ENCODE data around the gene TCAP.
"Not testable (repeated sequence)": the region's sequence is repeated elsewhere in the genome, so short reads cannot be mapped to it uniquely, and the experiment has no call there.

Gene TCAP

DNA sequence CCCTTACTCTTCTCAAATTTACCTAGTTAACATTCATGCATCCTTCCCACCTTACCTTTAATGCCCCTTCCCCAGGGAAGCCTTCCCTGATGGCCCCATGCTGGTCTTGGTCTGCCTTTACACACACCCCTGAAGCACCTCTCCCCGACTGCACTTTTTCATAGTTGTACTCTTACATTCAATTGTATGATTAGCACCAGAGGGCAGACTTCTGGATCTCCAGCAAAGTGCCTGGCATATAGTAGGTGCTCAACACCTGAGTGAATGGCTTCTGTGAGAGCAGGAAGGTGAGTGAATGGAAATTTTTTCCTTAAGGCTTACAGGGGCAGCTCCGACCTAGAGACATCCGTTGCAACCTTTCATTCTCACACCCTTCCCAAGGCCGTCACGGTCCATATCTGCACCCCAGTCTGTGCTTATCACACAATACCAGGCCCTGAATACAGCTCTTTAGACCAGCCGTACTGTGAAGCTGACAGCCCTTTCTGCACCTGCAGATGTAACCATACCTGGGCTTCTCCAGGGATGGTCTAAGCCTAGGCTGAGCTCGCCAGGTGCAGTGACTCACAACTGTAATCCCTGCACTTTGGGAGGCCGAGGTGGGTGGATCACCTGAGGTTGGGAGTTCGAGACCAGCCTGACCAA, 18.3 kb downstream of the TCAP start:
- DNase-seq (ENCODE audit: low spot score), result no peak

DNA sequence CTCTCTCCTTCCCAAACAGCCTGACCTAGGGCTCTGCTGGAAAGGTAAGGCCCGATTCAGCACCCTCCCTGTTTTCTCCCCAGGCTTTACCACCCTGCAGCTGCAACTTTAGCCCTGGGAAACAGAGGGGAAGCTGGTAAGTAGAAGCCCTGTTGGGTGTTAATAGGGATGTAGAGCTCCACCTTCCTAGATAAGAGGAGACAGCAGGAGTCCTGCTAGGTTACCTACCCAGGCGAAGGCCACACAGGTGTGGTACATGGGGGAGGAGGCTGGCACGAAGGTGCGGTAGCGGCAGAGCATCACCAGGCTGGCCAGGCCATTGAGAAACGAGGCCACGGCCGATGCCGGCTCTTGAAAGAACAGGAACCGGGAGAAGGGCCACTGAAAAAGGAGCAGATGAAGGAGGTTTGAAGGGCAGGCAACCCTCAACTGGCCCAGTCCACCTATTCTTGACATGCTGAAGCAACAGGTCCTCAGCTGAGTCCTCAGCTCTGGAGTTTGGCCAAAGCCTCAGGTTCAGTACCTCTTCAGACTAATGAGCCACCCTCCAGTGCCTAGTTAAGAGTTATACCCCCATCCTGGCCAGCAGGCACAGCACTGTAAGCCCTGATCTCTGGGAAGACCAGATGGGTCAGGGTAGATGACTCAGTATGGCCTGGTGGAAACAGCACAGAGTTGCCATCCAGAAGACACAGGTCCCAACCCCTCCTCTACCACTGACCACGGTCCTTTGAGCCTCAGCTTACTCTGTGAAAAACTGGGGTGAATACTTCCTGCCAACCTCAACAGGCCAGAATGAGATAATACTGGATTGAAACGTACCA, 19.4 kb downstream of the TCAP start:
- no peak for DNase-seq (ENCODE audit: low spot score)

DNA sequence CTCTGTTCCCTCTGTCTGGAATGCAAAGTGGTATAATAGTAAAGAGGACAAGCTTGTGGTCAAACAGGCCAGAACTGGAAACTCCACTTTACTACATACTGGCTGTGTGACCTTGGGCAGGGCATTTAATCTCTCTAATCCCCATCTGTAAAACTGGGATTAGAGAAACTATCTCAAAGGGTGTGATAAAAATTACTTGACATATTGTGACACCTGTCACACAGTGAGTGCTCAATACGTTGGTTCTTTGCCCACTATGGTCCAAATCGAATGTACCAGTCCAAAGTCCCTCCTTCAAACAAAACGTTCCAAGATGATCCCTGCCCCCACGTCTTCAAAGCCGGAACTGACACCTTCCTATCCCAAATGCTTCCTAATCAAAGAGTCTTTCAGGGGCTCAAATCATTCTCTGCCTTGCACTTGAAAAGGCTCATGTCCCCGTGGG, 22.0 kb downstream of the TCAP start:
- DNase-seq (ENCODE audit: low spot score), result no peak

DNA sequence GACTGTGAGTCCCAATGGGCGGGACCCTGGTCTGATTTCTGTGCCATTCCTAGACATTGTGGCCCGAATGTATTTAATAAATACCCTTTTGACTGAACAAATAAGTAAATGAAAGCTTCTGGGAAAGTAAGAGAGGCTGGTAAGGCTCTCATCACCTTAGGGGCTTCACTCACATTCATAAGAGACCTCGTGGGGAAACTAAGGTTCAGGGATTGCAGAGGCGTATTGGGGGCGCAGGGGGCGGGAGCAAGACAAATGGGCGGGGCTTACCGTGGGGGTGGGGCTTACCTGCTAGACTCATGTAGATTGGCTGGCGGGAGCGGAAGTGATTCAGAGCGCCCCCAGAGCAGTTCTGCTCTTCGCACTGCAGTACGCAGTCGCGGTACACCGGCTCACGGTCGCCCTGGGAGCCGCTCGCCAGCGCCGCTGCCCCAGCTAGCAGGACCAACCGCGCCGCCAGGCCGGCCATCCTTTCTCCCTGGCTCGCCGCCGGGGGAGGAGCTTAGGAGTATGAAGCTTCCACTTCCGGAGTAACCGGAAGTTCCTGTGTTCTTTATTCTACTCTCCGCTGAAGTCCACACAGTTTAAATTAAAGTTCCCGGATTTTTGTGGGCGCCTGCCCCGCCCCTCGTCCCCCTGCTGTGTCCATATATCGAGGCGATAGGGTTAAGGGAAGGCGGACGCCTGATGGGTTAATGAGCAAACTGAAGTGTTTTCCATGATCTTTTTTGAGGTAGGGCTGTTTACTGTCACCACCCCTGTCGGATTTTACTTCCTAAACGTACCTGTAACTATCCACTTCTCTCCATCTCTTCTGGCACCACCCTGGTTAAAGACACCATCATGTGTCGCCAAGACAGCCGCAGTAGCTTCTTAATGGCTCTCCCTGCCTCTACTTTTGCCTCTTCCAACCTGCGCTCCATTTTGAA, 22.7 kb downstream of the TCAP start, which contains the start of gene PGAP3:
Gene PGAP3, minus strand, starts transcription at position 512 of the 929 bp plus-strand sequence. Its CDS starts 43 bp downstream, at position 469.
- peak; percentile 82 for DNase-seq (ENCODE audit: low spot score)

DNA sequence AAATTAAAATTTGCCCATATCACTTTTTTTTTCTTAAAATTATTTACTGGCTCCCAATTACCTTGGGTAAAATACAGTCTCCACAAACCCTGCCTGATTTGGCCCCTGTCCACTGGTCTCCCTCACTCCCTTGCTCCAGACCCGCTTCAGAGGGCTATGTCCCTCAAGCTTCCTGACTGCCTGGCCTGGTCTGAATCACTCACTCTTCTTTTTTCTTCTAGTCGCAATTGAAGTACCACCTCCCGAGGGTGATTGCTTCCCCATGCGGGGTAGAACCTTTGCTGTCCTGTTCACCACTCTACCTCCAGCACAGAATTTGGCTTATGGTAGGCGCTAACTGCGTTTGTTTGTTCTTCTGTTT, 23.3 kb downstream of the TCAP start:
- no peak for DNase-seq (ENCODE audit: low spot score)

DNA sequence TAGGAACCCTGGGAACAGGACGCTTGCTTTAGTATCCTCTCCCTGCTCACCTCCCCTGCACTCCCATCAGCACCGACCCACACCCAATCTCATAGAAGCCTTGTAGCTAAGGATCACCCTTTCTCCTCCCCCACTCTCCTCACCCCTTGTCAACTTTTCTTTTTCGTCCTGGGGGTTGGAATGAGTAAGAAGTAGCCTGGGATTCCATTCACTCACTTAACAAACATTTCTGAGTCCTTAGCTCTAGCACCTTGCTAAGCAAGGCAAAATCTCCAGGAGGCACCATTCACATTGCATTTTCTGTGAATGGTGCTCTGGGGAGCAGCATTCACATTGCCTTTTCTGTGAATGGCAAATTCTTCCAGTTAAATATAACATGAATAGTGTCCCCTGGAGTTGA, 23.8 kb downstream of the TCAP start:
- DNase-seq (ENCODE audit: low spot score), result no peak

DNA sequence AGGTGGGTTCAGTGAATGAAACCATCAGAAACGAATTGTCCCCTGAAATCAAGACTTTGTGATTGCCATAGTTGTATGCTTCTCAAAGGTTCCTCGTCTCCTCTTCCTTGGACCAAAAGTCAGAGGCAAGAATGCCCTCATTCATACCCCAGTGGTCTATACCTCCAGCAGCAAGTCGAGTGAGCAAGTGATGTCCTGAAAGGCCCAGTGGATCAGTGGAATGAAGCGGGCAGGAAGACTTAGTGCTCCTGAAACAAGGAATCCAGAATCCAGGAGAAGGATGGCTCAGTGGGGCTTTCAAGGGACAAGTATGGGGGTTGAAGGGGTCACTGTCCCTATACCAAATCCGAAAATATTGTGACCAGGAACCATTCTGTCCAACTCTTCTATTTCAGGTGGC, 29.4 kb downstream of the TCAP start:
- DNase-seq (ENCODE audit: low spot score), result no peak

DNA sequence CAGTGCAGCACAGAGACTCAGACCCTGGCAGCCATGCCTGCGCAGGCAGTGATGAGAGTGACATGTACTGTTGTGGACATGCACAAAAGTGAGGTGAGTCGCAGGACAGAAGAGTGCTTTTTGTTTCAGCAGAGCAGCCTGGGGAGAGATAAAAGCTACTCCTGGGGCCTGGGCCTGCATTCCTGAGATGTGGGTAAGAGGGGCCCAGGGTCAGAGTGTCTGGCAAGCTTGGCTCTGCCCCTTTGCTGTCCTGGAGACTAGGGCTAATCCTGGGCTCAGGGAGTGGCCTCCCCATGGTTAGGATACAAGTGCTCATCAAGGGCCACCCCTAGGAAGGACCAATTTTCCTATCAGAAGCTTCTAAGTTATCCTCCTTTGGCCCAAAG, 29.9 kb downstream of the TCAP start:
- no peak for DNase-seq (ENCODE audit: low spot score)

DNA sequence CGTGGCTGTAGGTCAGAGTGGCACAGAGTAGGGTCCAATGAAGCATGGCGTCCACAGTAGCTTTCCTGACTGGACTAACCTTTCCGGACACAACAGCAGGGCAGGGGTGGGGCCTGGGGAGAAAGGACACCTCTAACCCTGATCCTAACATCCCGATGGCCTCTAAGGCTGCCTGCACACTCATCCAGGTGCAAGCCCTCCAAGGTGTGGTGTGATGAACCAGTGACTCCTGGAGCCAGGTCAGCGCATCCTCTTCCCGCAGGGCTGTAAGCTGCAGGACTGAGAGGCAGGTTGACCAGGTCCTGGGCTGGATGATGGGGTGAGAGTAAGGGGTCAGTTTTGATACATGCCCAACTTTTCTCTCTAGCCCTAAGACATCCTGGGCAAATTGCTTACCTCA, 31.6 kb downstream of the TCAP start:
- no peak for DNase-seq (ENCODE audit: low spot score)

DNA sequence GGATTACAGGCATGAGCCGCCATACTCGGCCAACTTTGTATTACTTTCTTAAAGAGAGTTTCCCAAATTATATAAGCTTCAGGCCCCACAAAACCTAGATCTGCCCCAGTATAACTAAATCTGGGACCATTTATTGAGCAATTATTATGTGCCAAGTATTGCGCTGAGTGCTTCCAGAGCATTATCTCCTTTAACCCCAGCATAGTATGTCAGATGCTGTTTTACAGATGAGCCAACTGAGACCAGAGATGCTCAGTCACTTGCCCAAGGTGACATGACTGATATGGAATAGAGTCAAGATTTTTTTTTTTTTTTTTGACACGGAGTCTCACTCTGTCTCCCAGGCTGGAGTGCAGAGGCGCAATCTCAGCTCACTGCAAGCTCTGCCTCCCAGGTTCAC, 32.8 kb downstream of the TCAP start:
- DNase-seq (ENCODE audit: low spot score), result no peak

DNA sequence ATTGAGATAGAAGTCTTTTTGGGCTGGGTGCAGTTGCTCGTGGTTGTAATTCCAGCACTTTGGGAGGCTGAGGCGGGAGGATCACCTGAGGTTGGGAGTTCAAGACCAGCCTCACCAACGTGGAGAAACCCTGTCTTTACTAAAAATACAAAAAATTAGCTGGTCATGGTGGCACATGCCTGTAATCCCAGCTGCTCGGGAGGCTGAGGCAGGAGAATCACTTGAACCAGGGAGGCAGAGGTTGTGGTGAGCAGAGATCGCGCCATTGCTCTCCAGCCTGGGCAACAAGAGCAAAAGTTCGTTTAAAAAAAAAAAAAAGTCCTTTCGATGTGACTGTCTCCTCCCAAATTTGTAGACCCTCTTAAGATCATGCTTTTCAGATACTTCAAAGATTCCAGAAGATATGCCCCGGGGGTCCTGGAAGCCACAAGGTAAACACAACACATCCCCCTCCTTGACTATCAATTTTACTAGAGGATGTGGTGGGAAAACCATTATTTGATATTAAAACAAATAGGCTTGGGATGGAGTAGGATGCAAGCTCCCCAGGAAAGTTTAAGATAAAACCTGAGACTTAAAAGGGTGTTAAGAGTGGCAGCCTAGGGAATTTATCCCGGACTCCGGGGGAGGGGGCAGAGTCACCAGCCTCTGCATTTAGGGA, 34.1 kb downstream of the TCAP start:
- DNase-seq (ENCODE audit: low spot score), result not testable (repeated sequence)

DNA sequence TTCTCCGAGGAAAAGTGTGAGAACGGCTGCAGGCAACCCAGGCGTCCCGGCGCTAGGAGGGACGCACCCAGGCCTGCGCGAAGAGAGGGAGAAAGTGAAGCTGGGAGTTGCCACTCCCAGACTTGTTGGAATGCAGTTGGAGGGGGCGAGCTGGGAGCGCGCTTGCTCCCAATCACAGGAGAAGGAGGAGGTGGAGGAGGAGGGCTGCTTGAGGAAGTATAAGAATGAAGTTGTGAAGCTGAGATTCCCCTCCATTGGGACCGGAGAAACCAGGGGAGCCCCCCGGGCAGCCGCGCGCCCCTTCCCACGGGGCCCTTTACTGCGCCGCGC, 34.6 kb downstream of the TCAP start, which contains the start of gene ERBB2:
Gene ERBB2, plus strand, starts transcription at position 247 of the 330 bp plus-strand sequence. CDS start 175 bp downstream, outside the sequence.
- no peak for DNase-seq (ENCODE audit: low spot score)

DNA sequence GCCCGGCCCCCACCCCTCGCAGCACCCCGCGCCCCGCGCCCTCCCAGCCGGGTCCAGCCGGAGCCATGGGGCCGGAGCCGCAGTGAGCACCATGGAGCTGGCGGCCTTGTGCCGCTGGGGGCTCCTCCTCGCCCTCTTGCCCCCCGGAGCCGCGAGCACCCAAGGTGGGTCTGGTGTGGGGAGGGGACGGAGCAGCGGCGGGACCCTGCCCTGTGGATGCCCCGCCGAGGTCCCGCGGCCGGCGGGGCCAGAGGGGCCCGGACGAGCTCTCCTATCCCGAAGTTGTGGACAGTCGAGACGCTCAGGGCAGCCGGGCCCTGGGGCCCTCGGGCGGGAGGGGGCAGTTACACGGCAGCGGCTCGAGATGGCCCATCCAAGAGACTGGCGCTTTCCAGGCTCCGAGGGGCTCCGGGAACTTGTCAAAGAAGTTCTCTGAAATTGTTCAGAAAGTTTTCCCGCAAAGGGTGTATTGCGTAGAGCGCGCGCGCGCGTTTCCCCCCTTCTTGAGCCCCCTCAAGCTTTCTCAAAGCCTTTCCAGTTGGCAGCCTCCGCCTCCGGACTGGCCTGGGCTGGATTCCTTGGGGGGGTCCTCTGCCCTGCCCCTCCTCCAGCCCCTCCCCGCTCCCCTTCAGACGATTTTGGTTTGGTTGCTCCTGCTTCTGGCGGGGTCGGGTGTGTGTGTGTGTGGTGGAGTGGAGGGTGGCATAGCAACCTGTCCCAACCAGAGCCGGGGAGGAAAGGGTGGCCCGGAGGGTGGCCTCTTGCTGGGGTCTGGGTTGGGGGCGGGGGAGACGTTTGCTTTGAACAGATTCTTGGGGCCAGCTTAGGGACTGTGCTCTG, 35.2 kb downstream of the TCAP start:
- DNase-seq (ENCODE audit: low spot score), result no peak

DNA sequence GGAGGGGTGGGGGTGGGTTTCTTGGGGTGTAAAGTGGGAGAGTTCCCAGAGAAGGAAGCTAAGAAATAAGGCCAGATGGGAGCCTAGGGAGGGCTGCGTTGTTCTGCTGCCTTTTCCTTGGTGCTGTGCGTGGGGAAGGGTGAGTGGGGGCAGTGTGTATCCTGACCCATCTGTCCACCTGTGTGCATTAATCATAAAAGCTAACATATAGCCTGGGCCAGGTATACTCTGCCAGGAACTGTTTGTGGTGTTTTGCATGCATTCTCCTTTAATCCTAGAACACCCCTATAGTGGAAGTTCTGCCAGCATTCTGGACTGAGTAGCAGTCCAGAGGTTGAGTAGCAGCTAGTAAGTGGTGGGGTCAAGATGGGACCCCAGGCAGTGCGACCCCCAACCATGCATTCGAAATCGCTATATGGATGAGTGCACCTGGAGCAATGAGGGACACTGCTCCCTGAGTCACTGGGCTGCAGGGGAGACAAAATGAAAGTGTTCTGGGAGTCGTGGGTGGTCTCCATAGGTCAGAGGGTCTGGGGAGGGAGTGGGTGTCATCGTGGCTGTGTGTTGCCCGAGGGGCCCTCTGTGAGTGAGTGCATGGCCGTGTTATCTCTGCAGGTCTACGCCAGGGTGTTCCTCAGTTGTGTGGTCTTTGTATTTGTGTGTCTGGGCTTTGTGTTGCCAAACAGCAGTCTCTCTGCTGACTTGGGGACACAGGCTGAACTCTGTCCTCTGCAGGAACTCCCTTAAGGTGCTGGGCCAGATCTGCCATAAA, 36.0 kb downstream of the TCAP start:
- no peak for DNase-seq (ENCODE audit: low spot score)

DNA sequence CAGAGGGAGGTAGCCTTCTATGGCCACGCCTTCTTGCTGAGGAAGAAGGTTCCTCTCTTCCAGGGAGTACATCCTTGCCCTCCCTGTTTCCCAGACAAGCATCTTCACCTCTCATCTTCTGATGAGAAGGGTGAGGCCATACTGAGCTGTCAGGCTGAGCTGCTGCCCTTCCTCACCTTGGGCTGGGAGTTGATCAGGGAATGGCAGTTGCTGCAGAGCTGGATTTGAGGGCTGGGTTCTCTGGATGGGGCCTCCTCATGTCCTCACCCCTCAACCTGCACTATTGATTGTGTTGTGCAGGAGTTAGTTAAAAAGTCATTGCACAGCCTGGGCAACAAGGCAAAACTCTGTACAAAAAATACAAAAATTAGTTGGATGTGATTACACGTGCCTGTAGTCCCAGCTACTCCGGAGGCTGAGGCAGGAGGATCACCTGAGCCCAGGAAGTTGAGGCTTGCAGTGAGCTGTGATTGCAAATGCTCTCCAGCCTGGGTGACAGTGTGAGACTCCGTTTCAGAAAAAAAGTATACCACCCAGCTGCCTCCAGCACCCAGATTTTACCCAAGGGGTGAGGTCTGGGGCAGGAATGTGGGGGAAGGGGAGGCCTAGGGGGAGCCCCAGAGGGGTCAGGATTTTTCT, 36.8 kb downstream of the TCAP start:
- DNase-seq (ENCODE audit: low spot score), result no peak

DNA sequence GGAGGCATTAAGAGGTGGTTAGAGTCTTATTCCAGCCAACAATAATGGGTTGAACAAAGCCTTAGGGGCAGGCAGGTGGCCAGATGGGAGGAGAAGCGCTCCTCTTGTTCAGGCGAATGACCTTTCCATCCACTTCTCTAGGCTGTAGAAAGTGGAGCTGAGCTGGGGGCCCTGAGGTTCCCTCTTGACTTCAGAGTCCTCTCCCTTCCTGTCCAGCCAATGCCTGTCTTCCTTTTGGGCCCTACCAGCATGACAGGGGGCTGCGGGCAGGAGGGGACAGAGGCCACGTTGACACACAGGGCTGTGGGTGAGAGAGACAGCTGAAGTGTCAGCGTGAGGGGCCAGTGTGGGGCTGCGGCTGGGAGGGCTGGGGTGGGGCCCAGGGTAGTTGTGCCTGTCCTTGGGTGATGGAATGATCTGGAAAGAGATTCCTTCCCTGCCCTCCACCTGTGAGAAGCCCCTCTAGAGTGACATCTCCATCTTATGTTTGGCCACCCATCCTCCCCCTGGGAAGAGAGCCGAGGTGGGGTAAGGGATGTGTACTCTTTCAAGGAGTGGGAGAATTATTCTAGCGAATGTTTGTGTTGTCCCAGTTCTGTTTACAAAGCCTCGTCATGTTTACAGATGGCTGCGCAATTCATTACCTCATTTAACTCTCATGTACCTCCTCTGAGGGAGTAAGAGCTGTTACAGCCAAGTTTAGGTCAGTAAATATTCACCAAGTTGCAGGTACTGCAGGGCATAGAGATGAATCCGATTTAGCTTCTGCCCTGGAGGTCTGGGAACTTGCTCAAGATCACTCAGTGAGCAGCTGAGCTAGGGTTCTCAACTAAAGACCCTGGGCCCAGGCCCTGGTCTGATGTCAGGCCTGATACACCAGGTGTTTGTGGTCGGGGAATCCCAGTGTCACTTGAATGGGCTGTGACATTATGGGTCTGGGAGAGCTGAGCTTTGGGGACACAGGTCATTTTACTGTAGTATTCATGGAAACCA, 38.0 kb downstream of the TCAP start:
- no peak for DNase-seq (ENCODE audit: low spot score)

DNA sequence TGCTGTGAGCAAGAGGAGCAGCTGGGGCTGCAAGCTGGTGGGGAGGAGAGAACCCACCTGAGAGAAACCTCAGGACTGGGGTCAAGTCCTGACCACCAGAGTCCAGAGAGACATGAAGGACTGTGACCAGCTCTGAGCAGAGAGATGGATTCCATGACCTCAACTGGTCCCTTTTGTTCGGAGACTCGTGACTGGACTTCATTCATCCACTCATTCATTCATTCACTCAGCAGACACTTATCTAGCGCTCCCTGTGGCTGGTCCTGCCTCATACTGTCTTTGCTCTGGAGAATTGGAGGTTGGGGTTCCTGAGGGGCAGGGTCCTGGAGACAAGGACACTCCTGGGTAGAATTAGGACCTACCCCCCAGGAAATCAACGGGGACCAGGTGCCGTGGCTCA, 38.8 kb downstream of the TCAP start:
- no peak for DNase-seq (ENCODE audit: low spot score)

DNA sequence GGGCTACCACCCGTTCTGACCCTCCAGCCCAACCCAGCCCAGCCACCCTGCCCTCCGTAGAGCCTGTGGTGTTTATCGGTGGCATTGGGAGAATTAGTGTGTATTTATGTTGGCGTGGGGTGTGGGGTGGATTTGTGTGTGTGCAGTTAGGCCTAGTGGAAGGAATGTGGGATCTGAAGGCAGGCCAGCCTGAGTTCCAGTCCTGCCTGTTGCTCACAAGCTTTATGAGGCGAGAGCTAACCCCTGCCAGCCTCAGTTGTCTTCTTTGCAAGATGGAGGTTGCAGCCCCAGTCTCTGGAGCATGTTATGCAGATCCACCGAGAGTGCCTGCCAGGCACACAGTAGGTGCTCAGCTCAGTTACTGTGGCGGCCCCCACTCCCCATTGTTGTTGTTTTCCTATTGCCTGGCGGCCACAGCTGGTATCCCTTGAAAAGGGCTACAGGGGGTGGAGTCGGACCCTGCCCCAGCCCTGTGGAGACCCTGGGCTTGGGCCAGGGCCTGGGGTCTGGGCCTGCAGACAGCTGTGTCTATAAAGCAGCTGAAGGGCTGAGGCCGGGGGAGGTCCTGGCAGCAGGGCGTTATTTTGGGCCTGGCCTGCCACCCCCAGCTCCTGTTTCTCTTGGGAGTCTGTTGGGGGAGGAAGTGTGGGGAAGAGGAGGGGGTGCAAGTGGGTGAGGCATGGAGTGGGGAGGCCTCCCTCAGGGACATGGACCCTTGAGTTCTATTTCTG, 39.8 kb downstream of the TCAP start:
- no peak for DNase-seq (ENCODE audit: low spot score)
